Loucy (cell line): ENCODE data around the gene NDUFS7.

Source experiments
- H2AFZ ChIP-seq: fragments of 200-600 bp; sonication (generic); 2 replicates; pipeline ENCODE4 v1.6.0; 2016; ENCODE audit warnings: antibody characterized with exemption, mild to moderate bottlenecking, low read length, moderate library complexity
- H3F3A ChIP-seq: fragments of 200-600 bp; 2 replicates; pipeline ENCODE4 v1.6.0; 2016; ENCODE audit warnings: antibody characterized with exemption, low read depth, mild to moderate bottlenecking
- H3K27me3 ChIP-seq: fragments of 200-600 bp; sonication (generic); 2 replicates; pipeline ENCODE4 v1.6.1; 2014; ENCODE audit warnings: low read length, mild to moderate bottlenecking; ENCODE audit not compliant: insufficient read depth, poor library complexity, severe bottlenecking
- H3K36me3 ChIP-seq: fragments of 200-600 bp; sonication (generic); 2 replicates; pipeline ENCODE4 v1.6.1; 2016; ENCODE audit warnings: low read length; ENCODE audit not compliant: insufficient read depth
- H3K4me1 ChIP-seq: fragments of 200-600 bp; sonication (generic); 2 replicates; pipeline ENCODE4 v1.5.1; 2014; ENCODE audit warnings: low read length, mild to moderate bottlenecking; ENCODE audit not compliant: insufficient read depth, poor library complexity, severe bottlenecking
- H3K4me2 ChIP-seq: fragments of 200-600 bp; sonication (generic); 2 replicates; pipeline ENCODE4 v1.6.0; 2014; ENCODE audit warnings: antibody characterized with exemption, low read length, low read depth, mild to moderate bottlenecking; ENCODE audit not compliant: poor library complexity, severe bottlenecking
- H3K4me3 ChIP-seq: fragments of 200-600 bp; sonication (generic); 2 replicates; pipeline ENCODE4 v1.5.1; 2014; ENCODE audit warnings: low read length, mild to moderate bottlenecking, mixed read lengths; ENCODE audit not compliant: poor library complexity, severe bottlenecking
- H3K79me2 ChIP-seq: fragments of 200-600 bp; sonication (generic); 2 replicates; pipeline ENCODE4 v1.6.1; 2014; ENCODE audit warnings: low read length; ENCODE audit not compliant: insufficient read depth
- H3K9ac ChIP-seq: fragments of 200-600 bp; sonication (generic); 2 replicates; pipeline ENCODE4 v1.6.0; 2014; ENCODE audit warnings: mild to moderate bottlenecking, low read depth, low read length, moderate library complexity; ENCODE audit not compliant: poor library complexity, severe bottlenecking
- H3K9me2 ChIP-seq: fragments of 200-600 bp; sonication (generic); replicated peaks from 2 replicates; pipeline ENCODE4 v1.6.1; 2016; ENCODE audit warnings: low read depth, low read length, mixed read lengths
- H3K9me3 ChIP-seq: fragments of 200-600 bp; sonication (generic); 2 replicates; pipeline ENCODE4 v1.6.1; 2014; ENCODE audit warnings: mild to moderate bottlenecking, antibody characterized with exemption, low read length, low read depth; ENCODE audit not compliant: insufficient read depth
- H4K20me1 ChIP-seq: fragments of 200-600 bp; sonication (generic); 2 replicates; pipeline ENCODE4 v1.6.0; 2014; ENCODE audit warnings: antibody characterized with exemption, low read length, mild to moderate bottlenecking; ENCODE audit not compliant: insufficient read depth, poor library complexity, severe bottlenecking
- CTCF ChIP-seq: fragments of 200-600 bp; sonication (generic); conservative IDR thresholded peaks from 2 replicates; pipeline ENCODE4 v1.5.1; 2014; ENCODE audit warnings: mild to moderate bottlenecking, antibody characterized with exemption, low read length
- EZH2phosphoT487 ChIP-seq: fragments of 200-600 bp; IDR thresholded peaks from 2 replicates; pipeline ENCODE4 v1.6.1; 2018; ENCODE audit warnings: antibody characterized with exemption, mild to moderate bottlenecking, moderate library complexity, borderline replicate concordance

NDUFS7 gene

GRCh38 chr19:1365319-1366269, 18.1 kb upstream of the NDUFS7 start:
- no peaks in the 10 kb centered on the region for H3K27me3 ChIP-seq
- peaks cover 5% of the 10 kb centered on the region for H3F3A ChIP-seq
- H3K4me1 ChIP-seq: peaks cover 36% of the 10 kb centered on the region
- H2AFZ ChIP-seq: no peak overlapping the region
- H3K9me3 ChIP-seq: no peaks in the 10 kb centered on the region
- no peaks in the 10 kb centered on the region for H4K20me1 ChIP-seq
- H3K9ac ChIP-seq: peak overlapping the region; percentile 75
- peak overlapping the region; percentile 91 for H3K4me2 ChIP-seq
- no peak overlapping the region for H3K4me3 ChIP-seq
- H3K9me2 ChIP-seq: no peaks in the 10 kb centered on the region
- no peak for TF ChIP-seq EZH2phosphoT487
- H3K36me3 ChIP-seq: peaks cover 6% of the 10 kb centered on the region; the same call in 1 of the 2 replicates
- peaks cover 32% of the 10 kb centered on the region; the same call in 1 of the 2 replicates for H3K79me2 ChIP-seq

GRCh38 chr19:1366296-1366695, 17.4 kb upstream of the NDUFS7 start:
- peaks cover 5% of the 10 kb centered on the region for H3F3A ChIP-seq
- H3K9me2 ChIP-seq: no peaks in the 10 kb centered on the region
- H3K4me2 ChIP-seq: no peak overlapping the region
- no peaks in the 10 kb centered on the region for H4K20me1 ChIP-seq
- H3K4me3 ChIP-seq: no peak overlapping the region
- no peak for TF ChIP-seq EZH2phosphoT487
- H3K27me3 ChIP-seq: no peaks in the 10 kb centered on the region
- no peaks in the 10 kb centered on the region for H3K9me3 ChIP-seq
- H3K4me1 ChIP-seq: peaks cover 31% of the 10 kb centered on the region
- H3K9ac ChIP-seq: no peak overlapping the region
- no peak overlapping the region for H2AFZ ChIP-seq
- H3K79me2 ChIP-seq: peaks cover 25% of the 10 kb centered on the region; the same call in 1 of the 2 replicates
- H3K36me3 ChIP-seq: peaks cover 11% of the 10 kb centered on the region; the same call in 1 of the 2 replicates

DNA sequence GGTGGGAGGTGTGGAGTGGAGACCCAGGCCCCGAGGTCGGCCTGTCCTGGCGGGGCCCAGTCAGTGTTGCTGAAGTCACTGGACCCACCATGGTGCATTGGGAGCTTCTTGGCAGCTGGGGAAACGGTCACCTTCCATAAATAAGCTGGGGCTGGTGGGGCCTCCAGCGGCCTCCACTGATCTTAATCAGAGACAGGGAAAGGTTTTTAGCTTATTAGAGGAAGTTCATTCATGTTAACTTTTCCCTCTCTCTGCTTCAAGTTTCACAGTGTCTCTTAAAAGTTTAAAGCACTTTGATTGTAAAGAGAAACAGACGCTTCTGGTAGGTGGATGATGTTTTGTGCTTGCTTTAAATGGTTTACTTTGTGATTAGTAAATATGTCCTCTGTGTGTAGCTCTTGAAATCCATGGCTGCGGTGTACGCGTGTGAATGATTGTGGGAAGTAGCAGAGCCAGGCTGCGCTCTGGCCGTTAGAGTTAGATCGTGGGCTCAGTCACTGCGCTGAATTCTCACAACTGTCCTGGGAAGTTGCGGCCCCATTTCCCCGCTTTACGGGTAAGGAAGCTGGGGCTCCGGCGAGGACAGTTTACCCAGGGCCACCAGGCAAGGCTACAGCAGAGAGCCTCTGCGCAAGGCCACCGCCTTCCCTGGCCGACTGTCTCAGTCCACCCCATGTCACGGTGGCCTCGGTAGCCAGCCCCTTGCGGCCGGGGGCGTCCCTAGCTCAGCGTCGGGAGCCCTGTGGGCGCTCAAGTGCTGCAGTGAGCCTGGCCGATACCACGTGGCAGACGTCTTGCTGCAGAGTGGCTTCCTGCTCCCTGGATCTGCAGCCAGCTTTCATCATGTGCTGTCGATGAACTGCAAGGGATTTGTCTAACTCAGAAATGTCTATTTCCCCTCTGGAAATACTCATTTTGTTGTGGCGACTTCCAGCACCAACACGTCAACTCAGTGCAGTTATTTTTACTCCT, 16.5 kb upstream of the NDUFS7 start:
- H3K9me2 ChIP-seq: no peaks in the 10 kb centered on the region
- H3K4me2 ChIP-seq: no peak overlapping the region
- H3K9me3 ChIP-seq: no peaks in the 10 kb centered on the region
- peaks cover 13% of the 10 kb centered on the region; the same call in 1 of the 2 replicates for H3K36me3 ChIP-seq
- H3K27me3 ChIP-seq: no peaks in the 10 kb centered on the region
- H3K79me2 ChIP-seq: peaks cover 16% of the 10 kb centered on the region; the same call in 1 of the 2 replicates
- peaks cover 5% of the 10 kb centered on the region for H3F3A ChIP-seq
- H3K9ac ChIP-seq: no peak overlapping the region
- no peak overlapping the region for H2AFZ ChIP-seq
- H3K4me1 ChIP-seq: peaks cover 23% of the 10 kb centered on the region
- H3K4me3 ChIP-seq: no peak overlapping the region
- no peaks in the 10 kb centered on the region for H4K20me1 ChIP-seq
- TF ChIP-seq EZH2phosphoT487 (no peak), CTCF (no peak)
